ENCODE results near the gene CALN1.

Gene CALN1

GRCh38 chr7:72123913-72124312 is 288.2 kb downstream of the CALN1 start:
- no peak for DNase-seq (ENCODE audit: low read depth)
- no peak overlapping the region for H3K4me3 ChIP-seq (replicated peaks; ENCODE audit: low read depth, low read length)
- TF ChIP-seq CTCF (IDR thresholded peaks at IDR 0.05; ENCODE audit: low read length, missing control alignments) = no peak

- no peak for DNase-seq (ENCODE audit: low read depth)
- H3K4me3 ChIP-seq (replicated peaks; ENCODE audit: low read depth, low read length) = no peak overlapping the region
- TF ChIP-seq CTCF (IDR thresholded peaks at IDR 0.05; ENCODE audit: low read length, missing control alignments) = no peak
These were observed 293.8 kb downstream of the CALN1 start for GRCh38 chr7:72118366-72118765.

- DNase-seq (ENCODE audit: low read depth) = no peak
- H3K4me3 ChIP-seq (replicated peaks; ENCODE audit: low read depth, low read length) = no peak overlapping the region
- no peak for TF ChIP-seq CTCF (IDR thresholded peaks at IDR 0.05; ENCODE audit: low read length, missing control alignments)
These were observed 298.0 kb downstream of the CALN1 start for GRCh38 chr7:72114129-72114528.

GRCh38 chr7:72112992-72113391 is 299.1 kb downstream of the CALN1 start:
- no peak for TF ChIP-seq CTCF (IDR thresholded peaks at IDR 0.05; ENCODE audit: low read length, missing control alignments)
- H3K4me3 ChIP-seq (replicated peaks; ENCODE audit: low read depth, low read length) = no peak overlapping the region
- DNase-seq (ENCODE audit: low read depth) = no peak

DNA sequence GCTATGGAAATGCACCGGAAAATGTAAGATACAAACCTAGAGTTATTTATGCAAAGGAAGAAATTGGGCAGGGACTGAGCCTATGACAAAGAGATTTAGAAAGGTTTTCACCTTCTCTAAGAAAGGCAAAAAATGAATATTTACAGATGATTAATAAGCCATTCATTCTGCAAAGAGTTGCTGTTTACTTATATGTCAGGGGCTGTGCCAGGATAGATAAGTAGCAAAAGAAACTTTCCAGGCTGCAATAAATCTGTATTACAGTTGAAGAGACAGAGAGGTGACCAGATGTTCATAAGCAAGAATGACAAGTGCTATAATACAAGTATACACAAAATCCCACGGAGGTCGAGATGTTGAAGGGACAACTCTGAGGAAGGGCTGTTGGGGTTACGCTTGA is 299.6 kb downstream of the CALN1 start:
- DNase-seq (ENCODE audit: low read depth) = no peak
- TF ChIP-seq CTCF (IDR thresholded peaks at IDR 0.05; ENCODE audit: low read length, missing control alignments) = no peak
- H3K4me3 ChIP-seq (replicated peaks; ENCODE audit: low read depth, low read length) = no peak overlapping the region

GRCh38 chr7:72111086-72111485 is 301.1 kb downstream of the CALN1 start:
- no peak overlapping the region for H3K4me3 ChIP-seq (replicated peaks; ENCODE audit: low read depth, low read length)
- no peak for DNase-seq (ENCODE audit: low read depth)
- TF ChIP-seq CTCF (IDR thresholded peaks at IDR 0.05; ENCODE audit: low read length, missing control alignments) = no peak

GRCh38 chr7:72109566-72109965 is 302.6 kb downstream of the CALN1 start:
- TF ChIP-seq CTCF (IDR thresholded peaks at IDR 0.05; ENCODE audit: low read length, missing control alignments) = no peak
- H3K4me3 ChIP-seq (replicated peaks; ENCODE audit: low read depth, low read length) = no peak overlapping the region
- DNase-seq (ENCODE audit: low read depth) = no peak
